Liver (tissue), 4 donors: ENCODE measurements around the gene FLT1. TPM values are rescaled to one million over a fixed set of nuclear protein-coding genes. Genes with fewer than 3 reads are reported as not detected.

Experiments
- polyA plus RNA-seq, 2 donors: library from polyadenylated mRNA; stranded (reverse) in 1 of 2; unstranded in 1 of 2; fragments of 200-250 nt in 1 of 2; fragments of >200 nt in 1 of 2; fragmentation: Nextera tagmentation in 1 of 2; extraction: Ambion mirVana in 1 of 2; gene quantifications; one replicate each; pipeline versions ENCODE4 v1.2.1 to v1.2.3, GENCODE V29; 2013 to 2015
- total RNA-seq, 2 donors: library from RNA; depleted of rRNA; stranded (reverse); fragments of >200 nt; gene quantifications; one replicate each; pipeline ENCODE4 v1.2.3, GENCODE V29; 2014
- donor health status: healthy.
- donor health status: healthy.
- donor health status: healthy.

FLT1 gene
- total and polyA plus RNA-seq, 4 donors: 4.1 to 19.7 (median 9.3) TPM

Other genes with a start within 250 kb of the FLT1 start
- 10 to 100 TPM; 32.2 to 33.9 TPM for gene POMP, start 164.0 kb upstream of the FLT1 start, total RNA-seq
- 100 to 1,000 TPM in 1 of 2 donors, 10 to 100 TPM in 1; 48.3 to 132 TPM for gene POMP, start 164.0 kb upstream of the FLT1 start, polyA plus RNA-seq
- 10 to 100 TPM in 1 of 2 donors, 1 to 10 TPM in 1; 7.0 to 63.3 TPM for gene SLC46A3, start 223.8 kb upstream of the FLT1 start, total RNA-seq
- 10 to 100 TPM; 27.9 to 37.2 TPM for gene SLC46A3, start 223.8 kb upstream of the FLT1 start, polyA plus RNA-seq